Measurements from ENCODE around the gene PKP3.
"Not testable (repeated sequence)": the region's sequence is repeated elsewhere in the genome, so short reads cannot be mapped to it uniquely, and the experiment has no call there.

The PKP3 gene

GRCh38 chr11:381501-382072 is 12.4 kb upstream of the PKP3 start:
- Histone ChIP-seq H3K4me3 (ENCODE audit: low read depth, low read length) (no peak overlapping the region), H3K79me2 (ENCODE audit: control insufficient read depth, insufficient read depth, low read length, unreplicated experiment) (no peaks in the 10 kb centered on the region), H3K4me1 (ENCODE audit: control insufficient read depth, insufficient read depth, low read length, unreplicated experiment) (no peaks in the 10 kb centered on the region), H2AFZ (ENCODE audit: low read length, unreplicated experiment) (no peak overlapping the region), H3K27me3 (ENCODE audit: insufficient read depth, low read length) (no peaks in the 10 kb centered on the region), H3K27ac (ENCODE audit: low read depth, low read length) (no peak overlapping the region), H3K36me3 (ENCODE audit: insufficient read depth, low read length) (no peaks in the 10 kb centered on the region)

- Histone ChIP-seq H3K79me2 (ENCODE audit: control insufficient read depth, insufficient read depth, low read length, unreplicated experiment) (no peaks in the 10 kb centered on the region), H3K4me1 (ENCODE audit: control insufficient read depth, insufficient read depth, low read length, unreplicated experiment) (no peaks in the 10 kb centered on the region), H3K4me3 (ENCODE audit: low read depth, low read length) (no peak overlapping the region), H3K27ac (ENCODE audit: low read depth, low read length) (no peak overlapping the region), H3K27me3 (ENCODE audit: insufficient read depth, low read length) (no peaks in the 10 kb centered on the region), H2AFZ (ENCODE audit: low read length, unreplicated experiment) (no peak overlapping the region), H3K36me3 (ENCODE audit: insufficient read depth, low read length) (no peaks in the 10 kb centered on the region)
These were observed 11.9 kb upstream of the PKP3 start for GRCh38 chr11:382081-382629.

- no peaks in the 10 kb centered on the region for H3K4me1 ChIP-seq (ENCODE audit: control insufficient read depth, insufficient read depth, low read length, unreplicated experiment)
- H3K36me3 ChIP-seq (ENCODE audit: insufficient read depth, low read length): no peaks in the 10 kb centered on the region
- no peaks in the 10 kb centered on the region for H3K79me2 ChIP-seq (ENCODE audit: control insufficient read depth, insufficient read depth, low read length, unreplicated experiment)
- H2AFZ ChIP-seq (ENCODE audit: low read length, unreplicated experiment): no peak overlapping the region
- H3K4me3 ChIP-seq (ENCODE audit: low read depth, low read length): no peak overlapping the region
- H3K27me3 ChIP-seq (ENCODE audit: insufficient read depth, low read length): no peaks in the 10 kb centered on the region
- H3K27ac ChIP-seq (ENCODE audit: low read depth, low read length): no peak overlapping the region
These were observed 10.6 kb upstream of the PKP3 start for GRCh38 chr11:383431-383830.

DNA sequence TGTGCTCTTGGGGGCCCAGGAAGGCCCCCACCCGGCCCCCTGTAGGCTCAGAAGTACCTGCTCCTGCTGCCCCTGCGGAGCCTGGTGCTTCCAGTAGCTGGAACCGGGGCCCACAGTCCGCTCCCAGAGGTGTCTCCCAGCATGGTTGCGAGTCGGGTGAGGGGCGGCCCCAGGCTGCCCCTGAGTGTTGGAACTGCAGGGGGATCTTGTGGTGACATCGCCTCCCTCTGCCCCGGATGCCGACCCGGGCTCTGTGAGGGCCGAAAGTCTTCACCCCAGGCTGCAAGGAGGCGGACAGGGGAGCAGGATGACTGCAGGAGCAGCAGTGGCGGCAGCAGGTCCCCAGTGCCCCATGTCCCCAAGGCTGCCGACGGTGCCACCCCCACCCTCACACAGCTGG is 9.5 kb upstream of the PKP3 start:
- Histone ChIP-seq H3K27ac (ENCODE audit: low read depth, low read length) (no peak overlapping the region), H3K4me1 (ENCODE audit: control insufficient read depth, insufficient read depth, low read length, unreplicated experiment) (no peaks in the 10 kb centered on the region), H3K27me3 (ENCODE audit: insufficient read depth, low read length) (no peaks in the 10 kb centered on the region), H3K36me3 (ENCODE audit: insufficient read depth, low read length) (no peaks in the 10 kb centered on the region), H3K79me2 (ENCODE audit: control insufficient read depth, insufficient read depth, low read length, unreplicated experiment) (no peaks in the 10 kb centered on the region), H3K4me3 (ENCODE audit: low read depth, low read length) (no peak overlapping the region), H2AFZ (ENCODE audit: low read length, unreplicated experiment) (no peak overlapping the region)

DNA sequence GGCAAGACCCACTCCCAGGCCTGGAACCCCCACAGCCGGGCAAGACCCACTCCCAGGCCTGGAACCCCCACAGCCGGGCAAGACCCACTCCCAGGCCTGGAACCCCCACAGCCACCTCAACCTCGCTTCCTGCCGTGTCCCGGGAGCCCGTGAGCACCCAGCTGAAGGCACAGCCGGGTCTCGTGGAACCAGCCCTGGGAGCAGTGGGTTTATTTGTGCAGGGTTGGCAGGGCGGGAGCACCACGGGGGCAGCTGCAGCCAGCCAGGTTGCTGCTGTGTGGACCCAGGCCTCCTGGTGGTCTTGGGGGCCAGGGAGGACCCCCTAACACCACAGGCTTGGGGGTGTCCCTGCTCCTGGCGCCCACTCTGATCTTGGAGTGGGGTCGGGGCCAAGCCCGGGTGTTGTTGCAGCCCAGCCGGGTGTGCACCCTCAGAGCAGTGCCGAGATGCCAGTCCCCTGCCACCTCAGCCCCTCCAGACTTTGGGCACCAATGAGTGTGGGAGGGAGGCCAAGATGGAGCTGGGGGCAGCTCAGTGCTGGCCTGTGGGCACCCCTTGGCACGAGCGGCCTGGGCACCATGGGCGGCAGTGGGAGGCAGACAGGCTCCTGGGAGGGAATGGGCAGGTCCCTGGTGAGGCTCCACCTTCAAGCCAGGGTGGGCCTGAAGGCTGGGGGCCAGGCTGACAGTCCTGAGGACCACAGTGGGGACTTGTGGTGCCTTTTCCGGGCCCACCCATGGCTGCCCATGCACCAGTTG is 8.2 kb upstream of the PKP3 start:
- H2AFZ ChIP-seq (ENCODE audit: low read length, unreplicated experiment): no peak overlapping the region
- H3K36me3 ChIP-seq (ENCODE audit: insufficient read depth, low read length): no peaks in the 10 kb centered on the region
- no peak overlapping the region for H3K27ac ChIP-seq (ENCODE audit: low read depth, low read length)
- no peaks in the 10 kb centered on the region for H3K4me1 ChIP-seq (ENCODE audit: control insufficient read depth, insufficient read depth, low read length, unreplicated experiment)
- H3K79me2 ChIP-seq (ENCODE audit: control insufficient read depth, insufficient read depth, low read length, unreplicated experiment): no peaks in the 10 kb centered on the region
- H3K27me3 ChIP-seq (ENCODE audit: insufficient read depth, low read length): no peaks in the 10 kb centered on the region
- no peak overlapping the region for H3K4me3 ChIP-seq (ENCODE audit: low read depth, low read length)

- Histone ChIP-seq H3K36me3 (ENCODE audit: insufficient read depth, low read length) (no peaks in the 10 kb centered on the region), H3K4me1 (ENCODE audit: control insufficient read depth, insufficient read depth, low read length, unreplicated experiment) (no peaks in the 10 kb centered on the region), H3K79me2 (ENCODE audit: control insufficient read depth, insufficient read depth, low read length, unreplicated experiment) (no peaks in the 10 kb centered on the region), H3K27me3 (ENCODE audit: insufficient read depth, low read length) (no peaks in the 10 kb centered on the region), H3K4me3 (ENCODE audit: low read depth, low read length) (no peak overlapping the region), H2AFZ (ENCODE audit: low read length, unreplicated experiment) (no peak overlapping the region), H3K27ac (ENCODE audit: low read depth, low read length) (no peak overlapping the region)
These were observed 7.5 kb upstream of the PKP3 start for GRCh38 chr11:386483-386882.

DNA sequence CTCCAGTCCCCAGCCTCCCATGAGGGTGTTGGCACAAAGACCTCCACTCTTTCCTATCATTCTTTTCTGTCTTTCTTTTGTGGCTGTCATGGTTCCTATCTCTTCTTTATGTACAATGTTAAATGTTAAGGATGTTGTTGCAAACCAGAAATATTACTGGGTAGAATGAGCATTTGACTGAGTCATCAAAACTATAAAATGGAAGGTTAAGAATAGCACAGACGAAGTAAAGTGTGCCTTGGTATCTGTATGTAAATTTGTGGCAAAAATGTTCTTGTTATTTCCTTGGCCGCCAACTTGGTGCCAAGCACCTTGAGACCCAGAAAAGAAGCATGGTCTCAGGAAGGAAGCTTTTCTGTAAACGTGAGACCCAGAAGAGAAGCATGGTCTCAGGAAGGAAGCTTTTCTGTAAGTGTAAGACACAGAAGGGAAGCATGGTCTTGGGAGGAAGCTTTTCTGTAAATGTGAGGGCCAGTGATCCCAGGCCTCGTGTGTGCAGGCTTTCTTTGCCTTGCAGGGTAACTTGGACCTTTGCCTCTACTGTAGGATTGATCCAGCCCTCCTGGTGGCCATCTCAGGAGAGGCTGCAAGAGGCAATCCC is 6.7 kb upstream of the PKP3 start:
- Histone ChIP-seq H2AFZ (ENCODE audit: low read length, unreplicated experiment) (no peak overlapping the region), H3K79me2 (ENCODE audit: control insufficient read depth, insufficient read depth, low read length, unreplicated experiment) (no peaks in the 10 kb centered on the region), H3K4me1 (ENCODE audit: control insufficient read depth, insufficient read depth, low read length, unreplicated experiment) (no peaks in the 10 kb centered on the region), H3K27me3 (ENCODE audit: insufficient read depth, low read length) (no peaks in the 10 kb centered on the region), H3K36me3 (ENCODE audit: insufficient read depth, low read length) (no peaks in the 10 kb centered on the region), H3K27ac (ENCODE audit: low read depth, low read length) (no peak overlapping the region), H3K4me3 (ENCODE audit: low read depth, low read length) (no peak overlapping the region)

DNA sequence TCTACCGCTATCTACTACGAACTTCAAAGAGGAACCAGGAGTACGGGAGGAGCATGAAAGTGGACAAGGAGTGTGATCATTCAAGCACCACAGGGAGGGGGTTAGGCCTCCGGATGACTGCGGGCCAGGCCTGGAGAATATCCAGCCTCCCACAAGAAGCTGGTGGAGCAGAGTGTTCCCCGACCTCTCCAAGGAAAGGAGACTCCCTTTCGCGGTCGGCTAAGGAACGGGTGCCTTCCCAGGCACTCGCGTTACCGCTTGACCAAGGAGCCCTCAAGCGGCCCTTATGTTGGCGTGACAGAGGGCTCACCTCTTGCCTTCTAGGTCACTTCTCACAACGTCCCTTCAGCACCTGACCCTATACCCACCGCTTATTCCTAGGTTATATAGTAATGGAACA is 4.6 kb upstream of the PKP3 start:
- not testable (repeated sequence) for H3K36me3 ChIP-seq (ENCODE audit: insufficient read depth, low read length); H2AFZ ChIP-seq (ENCODE audit: low read length, unreplicated experiment); H3K4me3 ChIP-seq (ENCODE audit: low read depth, low read length); H3K27me3 ChIP-seq (ENCODE audit: insufficient read depth, low read length); H3K79me2 ChIP-seq (ENCODE audit: control insufficient read depth, insufficient read depth, low read length, unreplicated experiment); H3K27ac ChIP-seq (ENCODE audit: low read depth, low read length)
- H3K4me1 ChIP-seq (ENCODE audit: control insufficient read depth, insufficient read depth, low read length, unreplicated experiment): peaks cover 18% of the 10 kb centered on the region

DNA sequence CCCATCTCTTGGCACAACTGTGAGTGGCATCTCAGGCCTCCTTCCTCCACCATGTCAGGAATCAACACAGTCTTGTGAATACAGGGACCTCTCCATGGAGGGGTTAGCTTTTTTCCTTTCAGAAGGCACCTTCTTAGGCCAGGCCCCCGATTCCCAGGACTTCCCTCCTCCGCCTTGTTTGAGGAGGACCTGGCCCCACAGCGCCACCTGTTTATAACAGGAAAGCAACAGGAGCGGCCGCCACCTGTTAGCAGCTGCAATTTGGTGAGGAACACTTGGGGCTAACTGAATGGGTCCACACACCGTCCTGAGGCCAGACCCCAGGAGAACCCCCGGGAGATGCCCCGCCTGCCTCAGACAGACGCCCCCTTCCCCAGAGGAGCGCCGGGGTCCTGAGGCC is 3.8 kb upstream of the PKP3 start:
- no peak overlapping the region for H3K4me3 ChIP-seq (ENCODE audit: low read depth, low read length)
- no peaks in the 10 kb centered on the region for H3K27me3 ChIP-seq (ENCODE audit: insufficient read depth, low read length)
- no peak overlapping the region for H2AFZ ChIP-seq (ENCODE audit: low read length, unreplicated experiment)
- H3K79me2 ChIP-seq (ENCODE audit: control insufficient read depth, insufficient read depth, low read length, unreplicated experiment): no peaks in the 10 kb centered on the region
- peaks cover 26% of the 10 kb centered on the region for H3K4me1 ChIP-seq (ENCODE audit: control insufficient read depth, insufficient read depth, low read length, unreplicated experiment)
- H3K36me3 ChIP-seq (ENCODE audit: insufficient read depth, low read length): no peaks in the 10 kb centered on the region
- no peak overlapping the region for H3K27ac ChIP-seq (ENCODE audit: low read depth, low read length)

DNA sequence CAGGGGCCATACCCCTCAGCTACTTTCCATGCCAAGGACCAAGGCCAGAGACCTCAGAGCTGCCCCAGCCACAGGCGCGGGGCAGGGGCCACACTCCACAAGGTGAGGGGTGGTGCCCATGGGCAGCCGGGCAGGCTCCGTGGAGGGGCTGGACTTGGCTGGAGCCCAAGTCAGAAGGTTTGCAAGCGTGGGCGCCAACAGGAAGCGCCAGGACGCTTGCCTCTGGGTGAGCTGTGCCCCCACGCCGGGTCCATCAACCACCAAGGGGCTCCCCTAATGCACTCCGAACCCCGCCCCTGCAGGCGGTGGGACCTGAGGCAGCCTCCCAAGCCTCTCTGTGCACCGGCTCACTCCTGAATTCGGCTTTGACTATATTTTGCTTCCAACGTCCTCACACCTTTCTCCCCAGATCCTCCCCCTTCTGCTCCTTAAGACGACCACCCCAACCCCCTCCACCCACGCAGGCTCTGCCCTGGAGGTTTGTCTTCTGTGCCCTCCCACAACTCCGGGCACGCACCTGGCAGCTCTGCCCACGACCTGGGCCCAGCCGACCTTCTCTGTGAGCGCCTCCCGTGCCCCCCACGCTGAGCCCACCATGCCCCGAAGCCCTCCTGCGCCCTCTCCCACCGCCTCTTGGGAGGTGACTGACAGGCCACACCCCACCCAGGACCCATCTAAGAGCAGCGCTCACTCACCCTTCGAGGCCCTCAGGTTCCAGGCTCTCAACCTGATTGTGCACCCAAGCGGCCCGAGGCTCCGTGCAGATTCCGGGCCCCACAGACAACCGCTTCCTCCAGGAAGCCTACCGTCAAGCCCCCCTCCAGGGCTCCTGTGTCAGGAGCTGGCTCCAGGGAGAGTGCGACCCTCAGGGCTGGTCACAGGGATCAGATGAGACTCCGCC is 2.6 kb upstream of the PKP3 start:
- no peaks in the 10 kb centered on the region for H3K79me2 ChIP-seq (ENCODE audit: control insufficient read depth, insufficient read depth, low read length, unreplicated experiment)
- H3K27me3 ChIP-seq (ENCODE audit: insufficient read depth, low read length): no peaks in the 10 kb centered on the region
- H3K4me1 ChIP-seq (ENCODE audit: control insufficient read depth, insufficient read depth, low read length, unreplicated experiment): peaks cover 32% of the 10 kb centered on the region
- H3K4me3 ChIP-seq (ENCODE audit: low read depth, low read length): no peak overlapping the region
- H2AFZ ChIP-seq (ENCODE audit: low read length, unreplicated experiment): no peak overlapping the region
- H3K36me3 ChIP-seq (ENCODE audit: insufficient read depth, low read length): no peaks in the 10 kb centered on the region
- H3K27ac ChIP-seq (ENCODE audit: low read depth, low read length): no peak overlapping the region

Data from ACC112 (cell line).